MV-4-11 (cell line): Measurements from ENCODE around the gene C4orf36.
A peak's percentile ranks its signal among the peaks of the same experiment; 100 is the strongest.
"Not testable (repeated sequence)": the region's sequence is repeated elsewhere in the genome, so short reads cannot be mapped to it uniquely, and the experiment has no call there.

ENCODE experiments used
- DNase-seq: peaks from one replicate; lab custom pipeline; 2025; lab: John Stamatoyannopoulos, UW

Gene C4orf36

DNA sequence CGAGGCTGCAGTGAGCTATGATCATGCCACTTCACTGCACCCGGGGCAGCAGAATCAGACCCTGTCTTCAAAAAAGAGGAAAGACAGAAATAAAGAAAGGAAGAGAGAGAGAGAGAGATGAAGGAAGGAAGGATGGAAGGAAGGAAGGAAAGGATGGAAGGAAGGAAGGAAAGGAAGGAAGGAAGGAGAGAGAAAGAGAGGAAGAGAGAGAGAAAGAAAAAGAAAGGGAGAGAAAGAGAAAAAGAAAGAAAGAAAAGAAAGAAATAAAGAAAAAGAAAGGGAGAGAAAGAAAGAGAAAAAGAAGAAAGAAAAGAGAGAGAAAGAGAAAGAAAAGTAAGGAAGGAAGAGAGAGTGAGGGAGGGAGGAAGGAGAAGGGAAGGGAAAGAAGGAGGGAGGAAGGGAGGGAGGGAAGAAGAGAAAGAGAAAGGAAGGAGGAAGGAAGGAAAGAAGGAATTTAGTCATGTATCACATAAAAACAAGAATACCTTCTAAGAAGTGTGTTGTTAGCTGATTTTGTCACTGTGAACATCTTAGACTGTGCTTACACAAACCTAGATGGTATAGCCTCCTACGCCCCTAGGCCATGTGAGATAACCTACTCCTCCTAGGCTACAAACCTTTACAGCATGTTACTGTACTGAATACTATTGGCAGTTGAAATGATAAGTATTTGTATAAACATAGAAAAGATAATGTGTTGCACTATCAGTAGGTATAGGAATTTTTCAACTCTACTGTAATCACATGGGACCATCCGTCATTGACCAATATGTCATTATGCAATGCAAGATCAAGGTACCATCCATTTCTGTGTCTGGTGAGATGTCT lies 25.2 kb upstream of the C4orf36 start:
- DNase-seq = no peak

DNA sequence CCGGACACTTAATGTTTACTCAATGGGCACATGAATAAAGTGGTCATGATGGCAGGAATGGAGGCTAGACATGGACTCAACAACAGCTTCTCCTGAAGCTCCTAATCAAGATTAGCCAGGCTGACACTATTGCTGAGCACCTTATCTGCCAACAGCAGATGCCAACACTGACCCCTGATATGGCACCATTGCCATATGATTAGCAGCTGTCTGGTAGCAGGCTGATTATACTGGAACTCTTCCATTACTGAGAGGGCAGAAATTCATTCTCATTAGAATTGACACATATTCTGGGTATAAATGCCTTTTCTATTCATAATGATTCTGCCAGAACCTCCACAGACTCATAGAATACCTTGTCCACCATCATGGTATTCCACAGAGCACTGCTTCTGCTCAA lies 24.2 kb upstream of the C4orf36 start:
- DNase-seq = no peak

DNA sequence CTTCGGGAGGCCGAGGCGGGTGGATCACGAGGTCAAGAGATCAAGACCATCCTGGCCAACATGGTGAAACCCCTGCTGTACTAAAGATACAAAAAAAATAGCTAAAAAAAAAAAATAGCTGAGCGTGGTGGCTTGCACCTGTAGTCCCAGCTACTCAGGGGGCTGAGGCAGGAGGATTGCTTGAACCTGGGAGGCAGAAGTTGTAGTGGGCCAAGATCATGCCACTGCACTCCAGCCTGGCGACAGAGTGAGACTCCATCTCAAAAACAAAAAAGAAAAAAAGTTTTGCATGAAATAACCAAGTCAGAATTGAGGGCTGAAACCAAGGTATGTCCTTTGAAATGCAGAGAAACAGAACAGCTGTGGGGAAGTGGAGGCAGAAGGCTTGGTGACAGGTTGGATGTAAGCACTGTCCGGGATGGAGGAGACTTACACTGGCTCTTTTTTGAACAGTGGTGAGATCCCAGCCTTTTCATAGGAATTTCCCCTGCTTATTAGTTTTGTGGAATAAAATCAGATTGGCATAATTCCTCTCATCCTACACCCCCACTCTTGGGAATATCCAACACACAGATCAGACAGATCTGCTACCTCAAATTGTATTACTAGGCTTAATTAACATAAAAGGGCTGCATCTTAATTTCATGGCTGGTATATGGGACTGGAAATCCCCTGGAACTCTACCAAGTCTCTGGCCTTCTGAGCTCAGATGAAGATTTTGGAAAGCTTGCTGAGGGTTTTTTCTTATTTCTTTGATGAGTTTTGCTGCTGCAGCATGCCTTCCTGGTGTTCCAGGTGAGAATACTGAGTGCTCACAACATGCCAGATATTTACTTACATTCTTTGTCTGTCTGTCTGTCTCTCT lies 18.8 kb upstream of the C4orf36 start:
- no peak for DNase-seq

DNA sequence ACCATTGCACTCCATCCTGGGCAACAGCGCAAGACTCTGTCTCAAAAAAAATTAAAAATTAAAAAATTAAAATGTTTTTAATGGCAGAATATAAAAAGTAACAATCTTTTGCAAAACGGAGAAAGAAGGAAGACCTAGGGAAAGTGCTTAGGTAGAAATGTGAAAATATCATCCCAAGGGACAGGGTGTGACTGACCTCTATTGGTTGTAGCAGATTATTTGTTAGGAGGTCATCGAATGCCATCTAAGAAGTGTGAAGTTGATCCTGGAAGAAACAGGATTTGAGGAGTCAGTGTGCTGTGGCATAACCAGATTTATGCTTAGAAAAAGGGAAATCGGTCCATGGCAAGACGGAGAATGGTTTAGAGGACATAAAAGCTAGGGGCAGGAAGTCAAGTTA lies 18.1 kb upstream of the C4orf36 start:
- DNase-seq = peak; percentile 29

DNA sequence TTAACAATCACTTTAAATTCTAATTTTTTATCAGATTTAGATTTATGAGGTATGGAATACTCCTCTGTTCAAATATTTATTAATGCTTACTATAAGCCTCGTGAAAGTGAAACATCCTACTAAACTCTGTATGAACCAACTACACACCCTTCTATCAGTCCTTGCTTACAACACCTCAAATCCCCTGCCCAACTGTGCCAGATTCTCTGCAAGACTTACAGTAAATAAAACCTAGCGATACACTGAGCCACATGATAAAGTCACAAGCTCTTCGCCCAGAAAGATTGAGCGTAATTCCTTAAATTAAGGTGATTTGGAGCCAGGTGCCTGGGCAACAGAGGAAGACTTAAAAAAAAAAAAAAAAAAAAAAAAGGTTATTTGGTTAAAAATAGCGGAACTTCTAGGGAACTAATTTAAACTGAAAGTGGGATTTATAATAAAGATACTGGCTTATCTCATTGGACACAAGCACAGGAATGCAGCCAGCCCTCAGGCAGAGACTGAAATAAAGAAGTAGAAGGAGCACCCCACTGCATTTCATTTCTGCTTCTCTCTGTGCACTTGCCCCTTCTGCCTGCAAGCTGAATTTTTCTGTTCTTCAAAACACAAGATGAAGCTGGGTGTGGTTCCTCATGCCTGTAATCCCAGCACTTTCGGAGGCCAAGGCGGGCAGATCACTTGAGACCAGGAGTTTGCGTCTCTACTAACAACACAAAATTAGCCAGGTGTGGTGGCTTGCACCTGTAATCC lies 17.5 kb upstream of the C4orf36 start:
- peak; percentile 89 for DNase-seq

DNA sequence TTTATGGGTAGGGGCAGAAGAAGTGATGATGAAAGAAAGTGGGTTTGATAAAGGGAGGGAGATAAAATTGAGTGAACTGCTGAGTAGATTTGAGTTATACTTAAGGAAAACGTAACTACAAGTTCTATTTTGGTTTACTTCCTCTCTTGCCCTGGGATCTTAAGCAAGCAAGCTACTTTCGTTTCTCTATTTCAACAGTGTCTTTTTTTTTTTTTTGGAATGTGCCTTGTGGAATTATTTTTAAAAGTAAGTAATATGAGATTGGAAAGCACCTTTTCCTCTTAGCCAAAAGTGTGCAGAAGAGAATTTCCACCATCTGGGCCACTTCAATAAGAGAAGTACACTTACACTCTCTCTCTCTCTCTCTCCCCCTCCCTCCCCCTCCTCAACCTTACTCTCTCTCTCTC lies 16.0 kb upstream of the C4orf36 start:
- DNase-seq = peak; percentile 98

DNA sequence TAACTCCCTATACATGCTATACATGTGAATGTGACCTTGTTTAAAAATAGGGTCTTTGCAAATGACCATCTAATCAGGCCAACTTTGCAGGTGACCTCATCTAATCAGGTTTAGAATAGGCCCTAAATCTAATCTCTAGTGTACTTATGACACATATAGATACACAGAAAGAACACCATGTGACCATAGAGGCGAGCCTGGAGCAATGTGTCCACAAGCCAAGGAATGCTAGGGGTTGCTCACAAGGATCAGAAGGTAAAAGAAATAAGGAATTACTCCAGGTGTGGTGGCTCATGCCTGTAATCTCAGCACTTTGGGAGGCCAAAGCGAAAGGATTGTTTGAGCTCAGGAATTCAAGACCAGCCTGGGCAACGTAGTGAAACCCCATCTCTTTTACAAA lies 9.6 kb upstream of the C4orf36 start:
- no peak for DNase-seq

DNA sequence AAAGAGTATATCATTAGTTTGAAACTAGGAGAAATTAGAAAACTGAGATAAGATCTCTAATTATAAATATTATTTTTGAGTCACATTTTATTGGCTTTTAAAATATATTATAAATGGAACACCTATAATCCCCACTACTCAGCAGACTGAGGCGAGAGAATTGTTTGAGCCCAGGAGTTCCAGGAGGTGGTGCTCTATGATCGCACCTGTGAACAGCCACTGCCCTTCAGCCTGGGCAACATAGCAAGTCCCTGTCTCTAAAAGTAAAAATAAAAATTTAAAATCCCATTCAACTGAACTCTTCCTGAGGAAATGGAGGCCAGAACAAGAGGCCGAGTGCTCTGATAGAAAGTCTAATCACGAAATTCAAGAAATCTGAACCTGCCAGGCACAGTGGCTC lies 6.3 kb upstream of the C4orf36 start:
- DNase-seq = no peak

DNA sequence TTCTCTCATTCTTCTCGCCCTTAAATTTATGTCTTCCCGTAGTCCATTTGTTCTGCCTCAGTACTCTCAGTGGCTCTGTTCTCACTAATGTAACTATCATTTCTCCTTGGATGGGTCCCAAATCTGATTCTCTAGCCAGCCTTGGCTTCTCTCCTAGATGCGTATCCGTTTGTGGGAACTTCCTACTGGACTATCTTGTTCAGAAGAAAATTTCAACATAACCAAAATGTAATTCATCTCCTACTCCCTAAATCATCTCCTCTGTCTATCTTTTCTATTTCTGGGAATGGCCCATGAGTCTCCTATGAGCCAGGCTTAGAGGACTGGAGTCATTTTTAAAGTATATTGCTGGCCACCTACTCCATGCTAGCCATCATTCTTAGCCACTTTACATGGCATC lies 4.4 kb upstream of the C4orf36 start:
- DNase-seq = no peak

DNA sequence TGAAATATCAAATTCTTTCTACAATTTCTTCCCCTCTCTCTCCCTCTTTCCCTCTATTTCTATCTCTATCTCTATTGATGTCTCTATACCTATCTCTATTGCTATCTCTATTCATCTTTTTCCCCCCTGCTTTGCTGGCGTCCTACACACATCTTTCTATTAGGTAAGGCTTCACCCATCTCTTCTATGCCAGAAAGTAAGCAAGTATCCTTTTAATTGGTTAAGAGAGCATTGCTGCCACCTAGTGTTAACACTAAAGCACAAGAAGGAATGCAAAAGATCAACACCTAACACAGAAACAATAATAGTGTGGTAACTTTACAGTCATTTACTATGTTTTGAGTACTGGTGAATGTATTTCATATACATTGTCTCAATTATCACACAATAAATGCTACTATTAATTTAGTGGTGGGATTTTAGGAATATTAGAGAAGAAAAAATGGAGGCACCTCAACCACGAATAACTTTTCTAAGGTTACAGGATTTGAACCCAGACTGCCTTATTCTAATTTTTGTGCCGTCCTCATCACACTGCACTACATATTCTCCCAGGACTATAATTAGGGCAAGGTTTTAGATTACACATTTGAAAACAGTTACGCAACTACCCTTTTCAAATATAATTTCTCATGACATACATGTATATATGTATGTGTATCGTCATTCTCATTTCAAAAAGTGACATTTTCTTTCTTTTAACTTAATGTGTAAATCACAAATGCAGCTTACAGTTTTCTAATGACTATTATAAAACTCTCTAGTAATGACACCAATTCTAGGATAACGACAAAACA lies 3.7 kb upstream of the C4orf36 start:
- DNase-seq = peak; percentile 68

DNA sequence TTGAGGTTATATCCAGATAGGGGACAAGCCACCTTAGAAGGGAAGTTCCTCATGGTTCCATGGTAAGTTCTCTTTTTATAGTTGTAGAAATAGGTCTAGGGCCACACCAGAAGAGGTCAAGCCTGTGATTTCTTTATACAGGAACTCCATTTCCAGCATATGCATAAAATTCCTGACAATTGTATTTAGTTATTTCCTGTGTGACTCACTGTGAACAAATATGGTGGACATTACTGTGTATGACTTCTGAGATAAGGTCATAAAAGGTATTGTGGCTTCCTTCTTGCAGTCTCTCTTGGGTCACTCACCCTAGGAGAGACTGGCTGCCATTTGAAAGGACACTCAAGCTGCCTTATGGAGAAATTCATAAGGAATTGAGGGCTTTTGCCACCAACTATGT lies 2.2 kb upstream of the C4orf36 start:
- no peak for DNase-seq

DNA sequence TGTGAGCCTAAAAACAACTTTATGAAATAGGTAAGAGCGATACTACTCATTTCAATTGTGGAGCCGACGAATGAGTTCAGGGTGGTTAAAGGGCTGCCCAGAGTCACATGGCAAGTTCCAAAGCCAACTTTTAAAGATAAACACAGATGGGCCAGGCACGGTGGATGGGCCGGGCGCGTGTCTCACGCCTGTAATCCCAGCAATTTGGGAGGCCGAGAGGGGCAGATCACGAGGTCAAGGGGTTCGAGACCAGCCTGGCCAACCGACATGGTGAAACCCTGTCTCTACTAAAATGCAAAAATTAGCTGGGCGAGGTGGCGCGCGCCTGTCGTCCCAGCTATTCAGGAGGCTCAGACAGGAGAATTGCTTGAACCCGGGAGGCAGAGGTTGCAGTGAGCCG lies 914 bp upstream of the C4orf36 start:
- no peak for DNase-seq

DNA sequence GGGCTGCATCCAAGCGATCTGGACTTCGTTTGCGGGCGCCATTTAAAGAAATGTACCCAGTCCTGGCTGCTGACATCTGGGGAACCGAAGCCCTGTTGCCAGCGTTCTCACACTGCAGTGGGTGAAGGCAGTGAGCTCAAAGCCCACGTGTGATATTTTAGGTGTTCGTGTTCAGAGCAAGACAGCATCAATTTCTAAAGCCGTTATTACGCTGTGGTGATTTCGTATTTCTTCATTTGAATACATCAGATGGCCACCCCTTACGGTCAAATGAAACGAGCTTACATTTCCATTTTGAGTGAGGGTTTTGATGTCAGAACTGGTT lies 376 bp upstream of the C4orf36 start:
- DNase-seq = no peak

DNA sequence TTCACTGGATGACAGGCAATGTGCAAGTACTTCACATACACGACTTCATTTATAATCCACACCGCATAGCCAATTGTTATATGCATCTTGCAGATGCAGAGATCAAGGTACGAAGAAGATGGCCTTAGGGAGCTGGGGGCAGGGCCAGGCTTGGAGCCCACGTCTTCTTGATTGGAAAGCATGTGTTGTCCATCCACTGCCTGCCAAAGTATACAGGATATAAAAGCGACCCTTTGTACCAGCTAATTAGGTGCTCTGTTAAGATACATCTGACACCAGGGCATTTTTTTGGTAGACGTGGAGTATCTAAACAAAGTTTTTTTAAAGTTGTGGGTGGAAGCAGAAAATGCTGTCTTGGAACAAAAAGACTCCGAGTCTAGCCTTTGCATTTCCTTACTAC lies 1.4 kb downstream of the C4orf36 start:
- DNase-seq = no peak

DNA sequence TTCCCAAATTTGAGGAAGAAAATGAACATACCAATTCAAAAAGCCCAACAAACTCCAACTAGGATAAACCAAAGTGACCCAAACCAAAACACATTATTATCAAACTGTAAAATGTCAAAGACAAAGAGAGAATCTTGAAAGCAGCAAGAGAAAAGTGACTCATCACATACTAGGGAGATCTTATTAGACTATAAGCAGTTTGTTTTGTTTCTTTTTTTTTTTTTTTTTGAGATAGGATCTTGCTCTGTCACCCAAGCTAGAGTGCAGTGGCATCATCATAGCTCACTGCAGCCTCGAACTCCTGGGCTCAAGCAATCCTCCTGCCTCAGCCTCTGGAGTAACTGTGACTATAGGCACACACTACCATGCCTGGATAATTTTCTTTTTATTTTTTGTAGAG lies 12.6 kb downstream of the C4orf36 start:
- DNase-seq = no peak

DNA sequence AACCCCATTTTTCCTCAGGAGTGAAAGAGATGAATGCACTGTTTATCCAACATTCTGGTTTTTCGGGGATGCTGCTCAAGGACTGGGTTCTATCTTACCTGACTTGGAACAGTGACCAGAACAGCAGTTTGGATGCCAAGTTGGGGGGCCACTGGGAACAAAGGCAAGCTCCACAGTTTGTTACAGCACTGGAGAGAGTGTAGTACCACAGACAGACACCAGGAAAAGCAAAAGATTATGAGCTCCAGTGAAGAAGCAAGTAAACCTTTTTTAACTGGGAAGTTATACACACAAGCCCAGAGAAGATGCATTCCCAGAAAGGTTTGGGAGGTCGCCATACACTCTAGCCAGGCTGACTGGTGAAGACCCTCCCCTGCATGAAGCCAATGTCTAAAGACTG lies 13.6 kb downstream of the C4orf36 start:
- no peak for DNase-seq

DNA sequence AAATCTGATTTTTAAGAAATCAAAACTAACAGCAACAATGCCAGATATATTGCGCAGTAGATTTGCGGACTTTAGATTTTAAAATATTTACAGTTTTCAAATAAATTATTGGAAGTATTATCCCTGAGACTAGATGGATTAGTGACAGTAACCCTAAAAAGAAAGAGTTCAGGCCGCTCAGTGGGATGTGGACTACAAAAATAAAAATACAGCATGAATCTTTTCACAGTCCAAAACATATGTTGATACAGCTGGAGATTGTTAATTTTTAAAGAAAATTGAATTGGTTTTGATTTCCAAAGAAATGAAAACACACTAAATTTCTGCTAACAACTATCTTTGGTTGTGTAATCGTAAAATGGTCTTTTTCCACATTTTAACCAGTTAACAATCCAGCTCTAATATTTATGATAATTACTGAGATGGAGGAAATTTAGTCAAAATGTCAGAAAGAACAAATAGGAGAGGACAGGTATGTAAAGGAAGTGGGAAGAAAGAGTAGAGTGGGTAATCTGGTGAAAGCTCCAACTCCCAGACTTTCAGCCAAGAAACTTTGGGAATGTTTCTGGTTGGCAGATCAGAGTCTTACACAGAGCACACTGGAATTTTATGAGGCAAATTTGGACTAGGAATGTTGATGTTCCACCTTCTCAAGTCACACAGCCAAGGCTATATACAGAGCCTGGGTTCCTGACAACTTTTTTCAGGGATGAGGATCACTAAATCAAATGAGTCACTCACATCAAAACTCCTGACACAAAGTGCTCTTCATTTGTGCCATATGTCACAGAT lies 15.1 kb downstream of the C4orf36 start:
- DNase-seq = no peak

DNA sequence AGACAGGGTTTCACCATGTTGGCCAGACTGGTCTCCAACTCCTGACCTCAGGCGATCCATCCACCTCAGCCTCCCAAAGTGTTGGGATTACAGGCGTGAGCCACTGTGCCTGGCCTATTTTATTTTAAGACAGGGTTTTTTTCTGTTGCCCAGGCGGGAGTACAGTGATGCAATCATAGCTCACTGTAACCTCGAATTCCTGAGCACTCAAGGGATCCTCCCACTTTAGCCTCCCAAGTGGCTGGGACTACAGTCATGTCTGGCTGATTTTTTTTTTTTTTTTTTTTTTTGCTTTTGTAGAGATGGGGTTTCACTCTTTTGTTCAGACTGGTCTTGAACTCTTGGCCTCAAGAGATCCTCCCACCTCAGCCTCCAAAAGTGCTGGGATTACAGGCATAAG lies 16.8 kb downstream of the C4orf36 start:
- not testable (repeated sequence) for DNase-seq

DNA sequence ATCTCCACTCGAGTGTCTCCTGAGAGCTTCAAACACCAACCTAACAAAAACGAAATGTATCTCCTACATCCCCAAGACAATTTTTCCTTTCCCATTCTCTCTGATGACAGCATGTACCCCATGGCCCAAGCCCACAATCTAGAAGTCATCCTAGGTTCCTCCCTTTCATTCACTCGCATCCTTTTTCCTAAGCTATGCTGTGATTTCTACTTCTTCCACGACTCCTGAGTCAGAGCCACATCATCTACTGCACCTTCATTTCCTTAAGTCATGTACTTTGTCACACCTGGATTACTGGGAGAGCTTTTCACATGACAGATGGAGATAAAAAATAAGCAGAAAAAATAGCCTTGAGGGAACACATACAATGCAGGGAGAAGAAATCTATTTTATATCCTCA lies 20.1 kb downstream of the C4orf36 start:
- no peak for DNase-seq

DNA sequence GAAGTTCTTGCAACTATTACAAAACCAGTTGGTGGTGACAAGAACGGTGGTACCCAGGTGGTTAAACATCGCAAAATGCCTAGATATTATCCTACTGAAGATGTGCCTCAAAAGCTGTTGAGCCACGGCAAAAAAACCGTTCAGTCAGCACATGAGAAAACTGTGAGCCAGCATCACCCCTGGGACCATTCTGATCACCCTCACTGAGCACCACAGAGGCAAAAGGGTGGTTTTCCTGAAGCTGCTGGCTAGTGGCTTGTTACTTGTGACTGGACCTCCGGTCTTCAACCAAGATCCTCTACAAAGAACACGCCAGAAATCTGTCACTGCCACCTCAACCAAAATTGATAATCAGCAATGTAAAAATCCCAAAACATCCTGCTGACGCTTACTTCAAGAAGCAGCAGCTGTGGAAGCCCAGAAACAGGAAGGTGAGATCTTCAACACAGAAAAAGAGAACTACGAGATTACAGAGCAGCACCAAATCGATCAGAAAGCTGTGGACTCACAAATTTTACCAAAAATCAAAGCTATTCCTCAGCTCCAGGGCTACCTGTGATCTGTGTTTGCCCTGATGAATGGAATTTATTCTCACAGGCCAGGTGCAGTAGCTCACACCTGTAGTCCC lies 21.7 kb downstream of the C4orf36 start:
- DNase-seq = no peak
